ENCODE results near the gene SORL1.

The SORL1 gene

GRCh38 chr11:121421149-121421901 is 30.8 kb upstream of the SORL1 start:
- TF ChIP-seq GATA2 (IDR thresholded peaks at IDR 0.05; ENCODE audit: low read depth, low read length) (no peak), GATA3 (IDR thresholded peaks at IDR 0.05; ENCODE audit: low read depth, low read length) (no peak)

GRCh38 chr11:121422675-121423074 is 29.4 kb upstream of the SORL1 start:
- TF ChIP-seq GATA2 (IDR thresholded peaks at IDR 0.05; ENCODE audit: low read depth, low read length) (no peak), GATA3 (IDR thresholded peaks at IDR 0.05; ENCODE audit: low read depth, low read length) (no peak)

- TF ChIP-seq GATA3 (IDR thresholded peaks at IDR 0.05; ENCODE audit: low read depth, low read length) (no peak), GATA2 (IDR thresholded peaks at IDR 0.05; ENCODE audit: low read depth, low read length) (no peak)
Observed at GRCh38 chr11:121425828-121426227, 26.3 kb upstream of the SORL1 start.

GRCh38 chr11:121426476-121427399 is 25.4 kb upstream of the SORL1 start:
- TF ChIP-seq GATA2 (IDR thresholded peaks at IDR 0.05; ENCODE audit: low read depth, low read length) (no peak), GATA3 (IDR thresholded peaks at IDR 0.05; ENCODE audit: low read depth, low read length) (no peak)

- TF ChIP-seq GATA3 (IDR thresholded peaks at IDR 0.05; ENCODE audit: low read depth, low read length), result no peak
- TF ChIP-seq GATA2 (IDR thresholded peaks at IDR 0.05; ENCODE audit: low read depth, low read length), result no peak
Observed at GRCh38 chr11:121427400-121427744, 24.7 kb upstream of the SORL1 start.

GRCh38 chr11:121429556-121429955 is 22.6 kb upstream of the SORL1 start:
- no peak for TF ChIP-seq GATA3 (IDR thresholded peaks at IDR 0.05; ENCODE audit: low read depth, low read length)
- no peak for TF ChIP-seq GATA2 (IDR thresholded peaks at IDR 0.05; ENCODE audit: low read depth, low read length)

- TF ChIP-seq GATA3 (IDR thresholded peaks at IDR 0.05; ENCODE audit: low read depth, low read length) (no peak), GATA2 (IDR thresholded peaks at IDR 0.05; ENCODE audit: low read depth, low read length) (no peak)
Observed at GRCh38 chr11:121431820-121432526, 20.1 kb upstream of the SORL1 start.

- TF ChIP-seq GATA3 (IDR thresholded peaks at IDR 0.05; ENCODE audit: low read depth, low read length) (no peak), GATA2 (IDR thresholded peaks at IDR 0.05; ENCODE audit: low read depth, low read length) (no peak)
Observed at GRCh38 chr11:121435132-121435531, 17.0 kb upstream of the SORL1 start.

GRCh38 chr11:121435551-121436511 is 16.3 kb upstream of the SORL1 start:
- TF ChIP-seq GATA2 (IDR thresholded peaks at IDR 0.05; ENCODE audit: low read depth, low read length) (no peak), GATA3 (IDR thresholded peaks at IDR 0.05; ENCODE audit: low read depth, low read length) (no peak)

- TF ChIP-seq GATA3 (IDR thresholded peaks at IDR 0.05; ENCODE audit: low read depth, low read length), result no peak
- no peak for TF ChIP-seq GATA2 (IDR thresholded peaks at IDR 0.05; ENCODE audit: low read depth, low read length)
Observed at GRCh38 chr11:121437018-121437685, 15.0 kb upstream of the SORL1 start.

GRCh38 chr11:121437686-121438078 is 14.4 kb upstream of the SORL1 start:
- TF ChIP-seq GATA2 (IDR thresholded peaks at IDR 0.05; ENCODE audit: low read depth, low read length) (no peak), GATA3 (IDR thresholded peaks at IDR 0.05; ENCODE audit: low read depth, low read length) (no peak)

GRCh38 chr11:121439337-121439736 is 12.8 kb upstream of the SORL1 start:
- TF ChIP-seq GATA2 (IDR thresholded peaks at IDR 0.05; ENCODE audit: low read depth, low read length) (no peak), GATA3 (IDR thresholded peaks at IDR 0.05; ENCODE audit: low read depth, low read length) (no peak)

- no peak for TF ChIP-seq GATA3 (IDR thresholded peaks at IDR 0.05; ENCODE audit: low read depth, low read length)
- TF ChIP-seq GATA2 (IDR thresholded peaks at IDR 0.05; ENCODE audit: low read depth, low read length), result no peak
Observed at GRCh38 chr11:121439759-121440158, 12.4 kb upstream of the SORL1 start.
